Measurements from ENCODE around the gene KMT2E. TPM values are rescaled to one million over a fixed set of nuclear protein-coding genes. Genes with fewer than 3 reads are reported as not detected.

KMT2E gene
- total and polyA plus RNA-seq, 2 donors (not counting 3 experiments of a cell fraction or from before 2014, with no cell fraction given), result 19.0 to 74.8 TPM

DNA sequence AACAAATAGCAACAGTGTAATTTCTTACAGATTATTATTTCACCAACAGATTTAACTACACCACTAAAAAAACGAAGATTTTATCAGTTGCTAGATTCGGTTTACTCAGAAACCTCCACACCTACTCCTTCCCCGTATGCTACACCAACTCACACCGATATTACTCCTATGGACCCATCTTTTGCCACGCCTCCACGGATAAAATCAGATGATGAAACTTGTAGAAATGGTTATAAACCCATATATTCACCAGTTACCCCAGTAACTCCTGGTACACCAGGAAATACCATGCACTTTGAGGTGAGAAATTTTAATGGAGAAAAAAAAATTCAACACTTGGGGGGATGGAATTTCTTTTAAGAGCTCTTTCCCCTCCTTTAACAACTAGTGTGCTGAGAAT lies 92.5 kb downstream of the KMT2E start:
- POLR2A ChIA-PET, result no interaction called here
- Histone ChIP-seq H3K9me3 (replicated peaks; ENCODE audit: control insufficient read depth, insufficient read depth, low read length) (no peaks in the 10 kb centered on the region), H3K4me1 (ENCODE audit: control insufficient read depth, extremely low read depth, insufficient read depth, low read length) (no peaks in the 10 kb centered on the region), H2AFZ (ENCODE audit: low read depth, low read length) (no peak overlapping the region), H3K4me3 (replicated peaks in 1 of 3; ENCODE audit: insufficient read depth in 1 of 3, low read depth in 1 of 3, low read length in 3 of 3) (no peak overlapping the region), H4K20me1 (replicated peaks; ENCODE audit: control insufficient read depth, extremely low read depth, insufficient read depth, low read length) (no peaks in the 10 kb centered on the region), H3K4me2 (ENCODE audit: insufficient read depth, low read length) (no peak overlapping the region), H3K27me3 (ENCODE audit: control insufficient read depth in 2 of 2, insufficient read depth in 2 of 2, low read length in 2 of 2) (no peaks in the 10 kb centered on the region), H3K9ac (replicated peaks; ENCODE audit: extremely low read depth, insufficient read depth, low read length) (no peak overlapping the region), H3K9me1 (replicated peaks; ENCODE audit: control insufficient read depth, extremely low read depth, insufficient read depth, low read length) (no peaks in the 10 kb centered on the region), H3K27ac (ENCODE audit: insufficient read depth, low read depth, low read length) (no peak overlapping the region), H3K36me3 (ENCODE audit: control insufficient read depth in 2 of 2, extremely low read depth in 1 of 2, insufficient read depth in 2 of 2, low read length in 2 of 2) (peaks cover 28 to 50% of the 10 kb centered on the region in 2 experiments), H3K79me2 (ENCODE audit: control insufficient read depth, insufficient read depth, low read length) (peaks cover 4% of the 10 kb centered on the region)
- intact Hi-C loops (cut with micrococcal nuclease), result no loop called here
- dilution Hi-C loops (cut with MboI; ENCODE audit: extremely low pct_ligation_motif_present, low sequenced_read_pairs), result no loop called here
- TF ChIP-seq POLR2A (IDR thresholded peaks at IDR 0.05; ENCODE audit: low read depth, low read length) (no peak), EZH2 (IDR thresholded peaks at IDR 0.05; ENCODE audit: borderline replicate concordance, low read depth, low read length, severe bottlenecking) (no peak), POLR2AphosphoS5 (IDR thresholded peaks at IDR 0.05; ENCODE audit: insufficient read depth, low read depth, low read length) (no peak), JUN (IDR thresholded peaks at IDR 0.05; ENCODE audit: borderline replicate concordance, insufficient read depth, insufficient read length, low read depth) (no peak), FOS (IDR thresholded peaks at IDR 0.05; ENCODE audit: borderline replicate concordance, insufficient read depth, low read length) (no peak), GATA2 (IDR thresholded peaks at IDR 0.05; ENCODE audit: insufficient read depth, insufficient read length, low read depth, low read length) (no peak)
- TF ChIP-seq, protein P1, sequence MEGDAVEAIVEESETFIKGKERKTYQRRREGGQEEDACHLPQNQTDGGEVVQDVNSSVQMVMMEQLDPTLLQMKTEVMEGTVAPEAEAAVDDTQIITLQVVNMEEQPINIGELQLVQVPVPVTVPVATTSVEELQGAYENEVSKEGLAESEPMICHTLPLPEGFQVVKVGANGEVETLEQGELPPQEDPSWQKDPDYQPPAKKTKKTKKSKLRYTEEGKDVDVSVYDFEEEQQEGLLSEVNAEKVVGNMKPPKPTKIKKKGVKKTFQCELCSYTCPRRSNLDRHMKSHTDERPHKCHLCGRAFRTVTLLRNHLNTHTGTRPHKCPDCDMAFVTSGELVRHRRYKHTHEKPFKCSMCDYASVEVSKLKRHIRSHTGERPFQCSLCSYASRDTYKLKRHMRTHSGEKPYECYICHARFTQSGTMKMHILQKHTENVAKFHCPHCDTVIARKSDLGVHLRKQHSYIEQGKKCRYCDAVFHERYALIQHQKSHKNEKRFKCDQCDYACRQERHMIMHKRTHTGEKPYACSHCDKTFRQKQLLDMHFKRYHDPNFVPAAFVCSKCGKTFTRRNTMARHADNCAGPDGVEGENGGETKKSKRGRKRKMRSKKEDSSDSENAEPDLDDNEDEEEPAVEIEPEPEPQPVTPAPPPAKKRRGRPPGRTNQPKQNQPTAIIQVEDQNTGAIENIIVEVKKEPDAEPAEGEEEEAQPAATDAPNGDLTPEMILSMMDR (IDR thresholded peaks at IDR 0.05; ENCODE audit: extremely low read depth in 1 of 2, insufficient read depth in 1 of 2, low read depth in 1 of 2, low read length in 2 of 2), result no peak
- TF ChIP-seq, protein P2, sequence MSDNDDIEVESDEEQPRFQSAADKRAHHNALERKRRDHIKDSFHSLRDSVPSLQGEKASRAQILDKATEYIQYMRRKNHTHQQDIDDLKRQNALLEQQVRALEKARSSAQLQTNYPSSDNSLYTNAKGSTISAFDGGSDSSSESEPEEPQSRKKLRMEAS (IDR thresholded peaks at IDR 0.05; ENCODE audit: insufficient read depth, insufficient read length), result no peak
- no peak for FAIRE-seq
- no peak for DNase-seq (ENCODE audit: low read depth, low spot score)
- CTCF ChIA-PET, result interaction anchor here (1.0 kb wide), 1 partner anchor 11 kb away, joined by 3 read pairs; no protein-coding TSS in a partner anchor
- no TSS peak for BruUV-seq (replicated peaks)

All from endothelial cell of umbilical vein (primary cell).